Neural cell (in vitro differentiated cells): ENCODE measurements around the gene GFM1. TPM values are rescaled to one million over a fixed set of nuclear protein-coding genes. Genes with fewer than 3 reads are reported as not detected.

Experiments
- H2AFZ ChIP-seq: fragments of 200-600, 300-800 bp; sonication (generic), shearing (Covaris generic); 2 replicates; pipeline ENCODE4 v1.6.0; 2014; ENCODE audit warnings: low read depth, mild to moderate bottlenecking, antibody characterized with exemption, low read length, moderate library complexity
- H3F3A ChIP-seq: fragments of 200-600 bp; shearing (Covaris generic); 2 replicates; pipeline ENCODE4 v1.6.1; 2016; ENCODE audit warnings: mild to moderate bottlenecking, moderate library complexity, mixed read lengths, antibody characterized with exemption, low read length; ENCODE audit not compliant: insufficient read depth, poor library complexity, severe bottlenecking
- H3K27ac ChIP-seq: fragments of 200-600, 300-800 bp; sonication (generic), shearing (Covaris generic); 2 replicates; pipeline ENCODE4 v1.5.1; 2014; ENCODE audit warnings: mild to moderate bottlenecking, low read length, moderate library complexity
- H3K27me3 ChIP-seq: fragments of 300-800, 200-600 bp; sonication (generic), shearing (Covaris generic); 2 replicates; pipeline ENCODE4 v1.6.0; 2014; ENCODE audit warnings: mild to moderate bottlenecking, low read depth, low read length, moderate library complexity; ENCODE audit not compliant: insufficient read depth
- H3K36me3 ChIP-seq: fragments of 300-800, 200-600 bp; sonication (generic), shearing (Covaris generic); 2 replicates; pipeline ENCODE4 v1.5.1; 2014; ENCODE audit warnings: mild to moderate bottlenecking, antibody characterized with exemption, low read length, moderate library complexity; ENCODE audit not compliant: insufficient read depth
- H3K4me2 ChIP-seq: fragments of 300-800, 200-600 bp; sonication (generic), shearing (Covaris generic); 2 replicates; pipeline ENCODE4 v1.6.0; 2014; ENCODE audit warnings: mild to moderate bottlenecking, low read length
- H3K4me3 ChIP-seq: fragments of 300-800, 200-600 bp; sonication (generic), shearing (Covaris generic); 2 replicates; pipeline ENCODE4 v1.5.1; 2014; ENCODE audit warnings: mild to moderate bottlenecking, low read length, moderate library complexity
- H3K79me2 ChIP-seq: fragments of 200-600 bp; shearing (Covaris generic); replicated peaks from 2 replicates; pipeline ENCODE4 v1.6.0; 2014; ENCODE audit warnings: mild to moderate bottlenecking, low read length, moderate library complexity; ENCODE audit not compliant: insufficient read depth
- H3K9ac ChIP-seq: fragments of 300-800, 200-600 bp; sonication (generic), shearing (Covaris generic); 2 replicates; pipeline ENCODE4 v1.6.1; 2016; ENCODE audit warnings: mild to moderate bottlenecking, low read length, mixed read lengths
- H3K9me2 ChIP-seq: fragments of 200-600 bp; shearing (Covaris generic); 2 replicates; pipeline ENCODE4 v1.6.1; 2016; ENCODE audit warnings: mild to moderate bottlenecking, low read length, mixed read lengths; ENCODE audit not compliant: insufficient read depth
- H3K9me3 ChIP-seq: fragments of 200-600, 300-800 bp; sonication (generic), shearing (Covaris generic); 2 replicates; pipeline ENCODE4 v1.6.1; 2016; ENCODE audit warnings: mild to moderate bottlenecking, mixed run types, low read length, moderate library complexity, mixed read lengths
- H4K20me1 ChIP-seq: fragments of 200-600 bp; shearing (Covaris generic); 2 replicates; pipeline ENCODE4 v1.6.1; 2016; ENCODE audit warnings: mild to moderate bottlenecking, mixed run types; ENCODE audit not compliant: insufficient read depth
- CTCF ChIP-seq: fragments of 450-650 bp; IDR thresholded peaks from 2 replicates; pipeline ENCODE4 v1.5.1; 2014; ENCODE audit warnings: antibody characterized with exemption, mild to moderate bottlenecking, moderate library complexity; ENCODE audit not compliant: poor library complexity, severe bottlenecking
- EP300 ChIP-seq: fragments of 450-650 bp; conservative IDR thresholded peaks from 2 replicates; pipeline ENCODE4 v1.6.1; 2014; ENCODE audit warnings: antibody characterized with exemption, mild to moderate bottlenecking, moderate library complexity; ENCODE audit not compliant: poor library complexity, severe bottlenecking
- EZH2 ChIP-seq: fragments of 200-600, 300-800 bp; shearing (Covaris generic), sonication (generic); IDR thresholded peaks from 2 replicates; pipeline ENCODE4 v1.6.1; 2014; ENCODE audit warnings: antibody characterized with exemption, low read length, borderline replicate concordance, mild to moderate bottlenecking; ENCODE audit not compliant: insufficient read depth, poor library complexity, severe bottlenecking
- MXI1 ChIP-seq: fragments of 450-650 bp; conservative IDR thresholded peaks from 2 replicates; pipeline ENCODE4 v1.6.1; 2014; ENCODE audit warnings: antibody characterized with exemption, mild to moderate bottlenecking; ENCODE audit not compliant: poor library complexity, severe bottlenecking
- POLR2AphosphoS5 ChIP-seq: IDR thresholded peaks from 2 replicates; pipeline ENCODE4 v1.6.1; 2012
- RAD21 ChIP-seq: fragments of 450-650 bp; conservative IDR thresholded peaks from 2 replicates; pipeline ENCODE4 v1.6.1; 2014; ENCODE audit warnings: antibody characterized with exemption, mild to moderate bottlenecking, moderate library complexity
- SMC3 ChIP-seq: fragments of 450-650 bp; conservative IDR thresholded peaks from 2 replicates; pipeline ENCODE4 v1.6.1; 2014; ENCODE audit warnings: antibody characterized with exemption, mild to moderate bottlenecking, moderate library complexity; ENCODE audit not compliant: poor library complexity
- TAF1 ChIP-seq: IDR thresholded peaks from 2 replicates; pipeline ENCODE4 v1.6.1; 2012; ENCODE audit warnings: low read depth
- polyA plus RNA-seq: library from polyadenylated mRNA; depleted of rRNA; stranded (reverse); fragments of >200 nt; gene quantifications from 2 replicates; pipeline ENCODE4 v1.2.3, GENCODE V29; 2014
- TF ChIP-seq, protein P1 (sequence below): IDR thresholded peaks from 2 replicates; pipeline ENCODE4 v1.6.1; 2012; ENCODE audit warnings: borderline replicate concordance

GFM1 gene
- polyA plus RNA-seq, 1 donor from 2014 or later: 67.1 TPM

DNA sequence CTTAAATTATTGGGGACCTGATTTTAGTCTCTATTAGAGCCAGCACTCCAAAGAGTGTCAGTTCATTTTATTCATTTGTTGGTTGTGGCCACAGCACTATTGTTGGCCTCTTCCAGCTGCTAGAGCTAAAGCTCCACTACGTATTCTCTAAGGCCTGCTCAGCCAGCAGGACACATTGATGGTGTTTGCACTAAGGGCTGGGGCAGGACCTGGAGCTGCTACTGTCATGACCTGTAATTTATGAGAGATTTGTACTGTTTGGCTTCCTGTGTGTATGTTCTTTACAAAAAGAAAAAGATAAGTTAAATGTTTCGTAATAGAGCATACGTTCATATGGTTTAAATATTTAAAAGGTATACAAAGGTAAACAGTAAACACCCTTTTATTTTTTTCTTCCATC is 8.1 kb downstream of the GFM1 start (continued):
- no peak for TF ChIP-seq EZH2
- TF ChIP-seq TAF1: no peak

DNA sequence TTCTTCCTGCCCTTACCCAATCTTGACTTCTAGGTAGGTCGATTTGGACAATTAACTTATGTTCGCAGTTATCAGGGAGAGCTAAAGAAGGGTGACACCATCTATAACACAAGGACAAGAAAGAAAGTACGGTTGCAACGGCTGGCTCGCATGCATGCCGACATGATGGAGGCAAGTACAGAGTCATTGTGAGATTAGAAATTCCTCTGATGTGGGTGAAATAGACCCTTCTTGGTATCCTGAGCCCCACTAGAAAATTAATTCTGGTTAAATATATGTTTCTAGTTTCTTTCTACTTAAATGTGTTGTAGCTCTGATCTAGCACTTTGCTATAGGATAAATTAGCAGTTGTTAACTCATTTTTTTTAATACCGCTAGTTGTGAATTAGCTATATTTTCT is 14.6 kb downstream of the GFM1 start:
- no peaks in the 10 kb centered on the region for H3K27me3 ChIP-seq
- no peak overlapping the region for H2AFZ ChIP-seq
- H3K9me3 ChIP-seq: no peaks in the 10 kb centered on the region
- no peaks in the 10 kb centered on the region for H3K79me2 ChIP-seq
- no peak overlapping the region for H3K4me2 ChIP-seq
- peaks cover 7% of the 10 kb centered on the region for H3K36me3 ChIP-seq
- TF ChIP-seq RAD21: no peak
- TF ChIP-seq, protein P1, sequence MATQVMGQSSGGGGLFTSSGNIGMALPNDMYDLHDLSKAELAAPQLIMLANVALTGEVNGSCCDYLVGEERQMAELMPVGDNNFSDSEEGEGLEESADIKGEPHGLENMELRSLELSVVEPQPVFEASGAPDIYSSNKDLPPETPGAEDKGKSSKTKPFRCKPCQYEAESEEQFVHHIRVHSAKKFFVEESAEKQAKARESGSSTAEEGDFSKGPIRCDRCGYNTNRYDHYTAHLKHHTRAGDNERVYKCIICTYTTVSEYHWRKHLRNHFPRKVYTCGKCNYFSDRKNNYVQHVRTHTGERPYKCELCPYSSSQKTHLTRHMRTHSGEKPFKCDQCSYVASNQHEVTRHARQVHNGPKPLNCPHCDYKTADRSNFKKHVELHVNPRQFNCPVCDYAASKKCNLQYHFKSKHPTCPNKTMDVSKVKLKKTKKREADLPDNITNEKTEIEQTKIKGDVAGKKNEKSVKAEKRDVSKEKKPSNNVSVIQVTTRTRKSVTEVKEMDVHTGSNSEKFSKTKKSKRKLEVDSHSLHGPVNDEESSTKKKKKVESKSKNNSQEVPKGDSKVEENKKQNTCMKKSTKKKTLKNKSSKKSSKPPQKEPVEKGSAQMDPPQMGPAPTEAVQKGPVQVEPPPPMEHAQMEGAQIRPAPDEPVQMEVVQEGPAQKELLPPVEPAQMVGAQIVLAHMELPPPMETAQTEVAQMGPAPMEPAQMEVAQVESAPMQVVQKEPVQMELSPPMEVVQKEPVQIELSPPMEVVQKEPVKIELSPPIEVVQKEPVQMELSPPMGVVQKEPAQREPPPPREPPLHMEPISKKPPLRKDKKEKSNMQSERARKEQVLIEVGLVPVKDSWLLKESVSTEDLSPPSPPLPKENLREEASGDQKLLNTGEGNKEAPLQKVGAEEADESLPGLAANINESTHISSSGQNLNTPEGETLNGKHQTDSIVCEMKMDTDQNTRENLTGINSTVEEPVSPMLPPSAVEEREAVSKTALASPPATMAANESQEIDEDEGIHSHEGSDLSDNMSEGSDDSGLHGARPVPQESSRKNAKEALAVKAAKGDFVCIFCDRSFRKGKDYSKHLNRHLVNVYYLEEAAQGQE: no peak
- TF ChIP-seq CTCF: no peak
- H3K9me2 ChIP-seq: no peaks in the 10 kb centered on the region
- no peak overlapping the region for H3K9ac ChIP-seq
- H3K27ac ChIP-seq: no peak overlapping the region
- H3K4me3 ChIP-seq: no peak overlapping the region
- H4K20me1 ChIP-seq: no peaks in the 10 kb centered on the region
- no peaks in the 10 kb centered on the region for H3F3A ChIP-seq

DNA sequence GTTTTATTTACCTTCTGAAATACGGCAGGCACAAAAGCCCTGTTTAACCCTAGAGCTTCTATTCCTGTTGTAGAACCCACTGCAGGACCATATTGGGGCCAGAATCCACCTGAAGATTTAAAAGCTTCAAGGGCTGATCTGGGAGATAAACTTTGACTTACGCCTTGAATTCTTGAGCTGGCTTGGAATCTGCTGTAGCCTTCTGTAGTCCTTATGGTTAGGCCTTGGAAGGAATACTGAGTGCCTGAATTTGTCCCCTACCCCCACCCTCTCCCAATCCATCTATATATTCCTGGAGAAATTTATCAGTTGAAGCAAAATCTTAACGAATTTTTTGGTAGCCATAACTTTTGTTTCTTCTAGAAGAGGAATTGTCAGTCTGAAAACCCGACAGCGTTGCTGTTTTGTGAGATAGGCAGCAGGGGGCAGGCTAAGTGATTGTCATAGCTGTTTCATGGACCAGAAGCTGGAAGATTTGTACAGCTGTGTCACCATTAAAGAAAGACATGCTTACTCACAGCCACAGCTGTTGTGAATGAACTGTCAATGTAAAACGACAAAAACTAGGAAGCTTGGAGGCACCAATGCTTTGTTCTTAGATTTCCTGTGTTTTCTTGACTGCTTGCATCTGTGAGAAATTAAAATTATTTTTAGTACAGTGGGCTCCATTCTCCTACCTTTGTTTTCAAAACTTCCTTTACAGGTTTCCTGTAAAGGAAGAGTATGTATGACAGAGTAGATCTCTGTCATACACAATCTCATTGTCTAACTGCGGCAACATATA is 15.3 kb downstream of the GFM1 start:
- Histone ChIP-seq H3F3A (no peaks in the 10 kb centered on the region), H3K79me2 (no peaks in the 10 kb centered on the region), H3K36me3 (peaks cover 7% of the 10 kb centered on the region), H3K9ac (no peak overlapping the region), H3K9me2 (no peaks in the 10 kb centered on the region), H3K27me3 (no peaks in the 10 kb centered on the region), H3K9me3 (no peaks in the 10 kb centered on the region), H3K4me2 (no peak overlapping the region), H4K20me1 (no peaks in the 10 kb centered on the region), H3K4me3 (no peak overlapping the region), H2AFZ (no peak overlapping the region), H3K27ac (no peak overlapping the region)
- TF ChIP-seq EZH2: no peak
- peak; percentile 66 for TF ChIP-seq RAD21
- no peak for TF ChIP-seq EP300
- TF ChIP-seq MXI1: no peak
- TF ChIP-seq, protein P1: no peak
- TF ChIP-seq POLR2AphosphoS5: no peak
- TF ChIP-seq CTCF: peak; percentile 77
- TF ChIP-seq TAF1: no peak
- peak; percentile 83 for TF ChIP-seq SMC3
